Stimulated activated naive CD8-positive, alpha-beta T cell treated with anti-CD3 and anti-CD28 coated beads, Interleukin-15, amount 100 ng/mL, for 72 hours (primary cell): Measurements from ENCODE around the gene TEF.

Source experiments
- ATAC-seq: fragments of 150-1000 bp; cut with Tn5 transposase; 2 replicates; pipeline ENCODE4 v1.10.0; 2021; ENCODE audit warnings: mild to moderate bottlenecking, moderate library complexity
- DNase-seq, 2 donors: peaks; one replicate each; pipeline ENCODE4 v3.0.0; 2021 to 2022
- H3K27ac Mint-ChIP-seq, 2 donors: one replicate each; pipeline ENCODE4 v1.8.0; 2022; ENCODE audit warnings: mild to moderate bottlenecking in 2 of 2, mixed read lengths in 2 of 2, moderate library complexity in 2 of 2
- H3K27me3 Mint-ChIP-seq: one replicate; pipeline ENCODE4 v1.8.0; 2022; ENCODE audit warnings: mixed read lengths
- H3K4me1 Mint-ChIP-seq: one replicate; pipeline ENCODE4 v1.8.0; 2022; ENCODE audit warnings: mild to moderate bottlenecking, mixed read lengths
- H3K4me3 Mint-ChIP-seq, 2 donors: one replicate each; pipeline ENCODE4 v1.8.0; 2022; ENCODE audit warnings: mild to moderate bottlenecking in 2 of 2, mixed read lengths in 2 of 2, moderate library complexity in 1 of 2
- H3K9me3 Mint-ChIP-seq, 2 donors: one replicate each; pipeline ENCODE4 v1.8.0; 2022; ENCODE audit warnings: mixed read lengths in 2 of 2

Gene TEF

GRCh38 chr22:41364955-41365354 is 16.8 kb upstream of the TEF start:
- H3K9me3 Mint-ChIP-seq = no peaks in the 10 kb centered on the region
- no peak for ATAC-seq
- no peak overlapping the region for H3K27ac Mint-ChIP-seq
- H3K27me3 Mint-ChIP-seq = peaks cover 16% of the 10 kb centered on the region
- H3K4me3 Mint-ChIP-seq = no peak overlapping the region
- DNase-seq = no peak
- peaks cover 12% of the 10 kb centered on the region for H3K4me1 Mint-ChIP-seq

GRCh38 chr22:41365425-41365824 is 16.3 kb upstream of the TEF start:
- Mint-ChIP-seq H3K4me3 (no peak overlapping the region), H3K9me3 (no peaks in the 10 kb centered on the region), H3K27me3 (peaks cover 16% of the 10 kb centered on the region), H3K4me1 (peaks cover 12% of the 10 kb centered on the region), H3K27ac (no peak overlapping the region)
- ATAC-seq = no peak
- DNase-seq = no peak

- no peaks in the 10 kb centered on the region for H3K9me3 Mint-ChIP-seq
- H3K27me3 Mint-ChIP-seq = peaks cover 16% of the 10 kb centered on the region
- no peak overlapping the region for H3K4me3 Mint-ChIP-seq
- ATAC-seq (peak; percentile 33), DNase-seq (no peak)
- peaks cover 12% of the 10 kb centered on the region for H3K4me1 Mint-ChIP-seq
- no peak overlapping the region for H3K27ac Mint-ChIP-seq
These were observed 15.3 kb upstream of the TEF start for GRCh38 chr22:41366323-41367029.

DNA sequence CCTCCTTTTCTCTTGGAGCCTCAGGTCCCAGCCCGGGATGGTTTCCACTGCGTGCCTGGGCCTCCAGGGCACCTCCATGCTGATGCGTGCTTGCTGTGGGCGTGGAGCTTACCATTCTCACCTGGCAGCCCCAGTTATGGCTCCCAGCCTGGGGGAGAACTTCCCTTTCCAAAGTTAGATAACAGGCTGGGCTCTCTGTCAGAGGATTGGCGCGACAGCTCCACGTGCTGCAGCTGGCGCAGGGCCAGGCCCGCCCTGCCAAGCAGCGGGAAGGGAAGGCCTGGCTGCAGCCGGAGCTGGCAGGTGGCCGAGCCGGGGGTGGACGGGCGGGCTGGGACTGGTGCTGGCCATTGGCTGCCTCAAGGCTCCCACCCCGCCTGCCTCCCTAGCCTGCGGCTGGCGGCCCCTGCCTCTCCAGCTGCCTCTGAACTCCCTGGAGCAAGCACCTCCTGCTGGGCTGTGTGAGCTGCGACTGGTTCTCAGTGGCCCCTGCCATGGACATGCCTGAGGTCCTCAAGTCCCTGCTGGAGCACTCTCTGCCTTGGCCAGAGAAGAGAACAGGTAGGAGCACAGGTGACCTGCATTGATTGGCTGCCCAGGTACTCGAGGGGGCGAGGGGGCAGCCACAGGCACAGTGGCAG is 14.6 kb upstream of the TEF start:
- peaks cover 12% of the 10 kb centered on the region for H3K4me1 Mint-ChIP-seq
- no peak overlapping the region for H3K4me3 Mint-ChIP-seq
- no peak overlapping the region for H3K27ac Mint-ChIP-seq
- DNase-seq (peak in 1 of 2 donors; percentile 6), ATAC-seq (peak; percentile 50)
- peaks cover 16% of the 10 kb centered on the region for H3K27me3 Mint-ChIP-seq
- H3K9me3 Mint-ChIP-seq = no peaks in the 10 kb centered on the region

- ATAC-seq (peak; percentile 17), DNase-seq (no peak)
- peaks cover 16% of the 10 kb centered on the region for H3K27me3 Mint-ChIP-seq
- peaks cover 12% of the 10 kb centered on the region for H3K4me1 Mint-ChIP-seq
- no peaks in the 10 kb centered on the region for H3K9me3 Mint-ChIP-seq
- no peak overlapping the region for H3K27ac Mint-ChIP-seq
- H3K4me3 Mint-ChIP-seq = no peak overlapping the region
These were observed 13.8 kb upstream of the TEF start for GRCh38 chr22:41367680-41368542.

- Mint-ChIP-seq H3K27me3 (peaks cover 16% of the 10 kb centered on the region), H3K27ac (no peak overlapping the region), H3K4me1 (peaks cover 12% of the 10 kb centered on the region), H3K4me3 (no peak overlapping the region), H3K9me3 (no peaks in the 10 kb centered on the region)
- no peak for DNase-seq
- no peak for ATAC-seq
These were observed 13.0 kb upstream of the TEF start for GRCh38 chr22:41368543-41369423.

- ATAC-seq (no peak), DNase-seq (no peak)
- Mint-ChIP-seq H3K4me1 (peaks cover 13% of the 10 kb centered on the region), H3K9me3 (no peaks in the 10 kb centered on the region), H3K27me3 (peaks cover 16% of the 10 kb centered on the region), H3K27ac (no peak overlapping the region), H3K4me3 (no peak overlapping the region)
These were observed 12.4 kb upstream of the TEF start for GRCh38 chr22:41369424-41369745.

GRCh38 chr22:41369837-41370236 is 11.9 kb upstream of the TEF start:
- DNase-seq (no peak), ATAC-seq (no peak)
- H3K4me3 Mint-ChIP-seq = no peak overlapping the region
- peaks cover 16% of the 10 kb centered on the region for H3K27me3 Mint-ChIP-seq
- H3K27ac Mint-ChIP-seq = no peak overlapping the region
- no peaks in the 10 kb centered on the region for H3K9me3 Mint-ChIP-seq
- peaks cover 17% of the 10 kb centered on the region for H3K4me1 Mint-ChIP-seq

DNA sequence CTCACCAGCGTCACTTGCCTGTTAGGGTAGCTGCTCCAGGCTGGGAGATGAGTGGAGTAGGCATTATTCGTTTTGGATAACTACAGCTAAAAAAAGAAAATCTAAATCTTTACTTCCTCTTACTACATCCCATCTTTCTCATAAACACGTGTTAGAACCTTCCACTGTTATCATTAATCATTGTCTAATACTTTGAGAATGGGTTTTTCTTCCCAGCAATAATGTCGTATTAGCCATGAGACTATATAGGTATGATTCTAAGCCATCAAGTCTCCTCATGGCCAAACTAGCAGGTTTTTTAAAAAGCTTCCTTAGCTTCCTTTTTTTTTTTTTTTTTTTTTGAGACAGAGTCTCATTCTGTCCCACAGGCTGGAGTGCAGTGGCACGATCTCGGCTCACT is 3.9 kb upstream of the TEF start:
- Mint-ChIP-seq H3K4me1 (peaks cover 21% of the 10 kb centered on the region), H3K4me3 (no peak overlapping the region), H3K27ac (no peak overlapping the region), H3K27me3 (no peaks in the 10 kb centered on the region), H3K9me3 (no peaks in the 10 kb centered on the region)
- no peak for ATAC-seq
- DNase-seq = no peak

- H3K4me3 Mint-ChIP-seq = peak overlapping the region; percentile 91 to 92
- H3K27ac Mint-ChIP-seq = peak overlapping the region; percentile 80 to 99
- peaks cover 20% of the 10 kb centered on the region for H3K4me1 Mint-ChIP-seq
- DNase-seq (no peak), ATAC-seq (peak; percentile 22)
- H3K9me3 Mint-ChIP-seq = no peaks in the 10 kb centered on the region
- no peaks in the 10 kb centered on the region for H3K27me3 Mint-ChIP-seq
These were observed 781 bp upstream of the TEF start for GRCh38 chr22:41380993-41381328.

DNA sequence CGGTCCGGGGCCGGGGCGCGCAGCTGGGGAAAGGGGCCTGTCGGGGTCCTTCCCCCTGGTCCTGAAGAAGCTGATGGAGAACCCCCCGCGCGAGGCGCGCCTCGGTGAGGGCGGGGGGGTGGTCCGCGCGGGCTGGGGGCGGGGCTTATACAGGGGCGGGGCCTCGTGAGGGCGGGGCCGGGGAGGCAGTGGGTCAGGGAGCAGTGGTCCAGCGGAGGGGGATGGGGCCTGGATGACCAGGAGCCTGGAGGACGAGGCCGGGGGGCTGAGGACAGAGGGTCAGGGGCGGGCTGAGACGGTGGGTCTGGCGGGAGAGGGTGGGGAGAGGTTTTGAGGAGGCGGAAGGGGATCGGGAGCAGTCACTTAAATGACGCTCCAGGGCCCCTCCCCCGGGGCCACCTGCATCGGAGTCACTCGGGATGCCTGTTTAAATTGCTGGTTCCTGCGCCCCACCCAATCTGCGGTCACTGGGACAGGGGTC is 396 bp downstream of the TEF start:
- ATAC-seq (peak; percentile 44), DNase-seq (peak in 1 of 2 donors; percentile 70)
- Mint-ChIP-seq H3K27me3 (no peaks in the 10 kb centered on the region), H3K4me3 (peak overlapping the region; percentile 91 to 92), H3K9me3 (no peaks in the 10 kb centered on the region), H3K4me1 (peaks cover 20% of the 10 kb centered on the region), H3K27ac (peak overlapping the region; percentile 89 to 93)

GRCh38 chr22:41382610-41383009 is 868 bp downstream of the TEF start:
- DNase-seq = no peak
- H3K9me3 Mint-ChIP-seq = no peaks in the 10 kb centered on the region
- H3K27ac Mint-ChIP-seq = peak overlapping the region; percentile 89 to 93
- H3K27me3 Mint-ChIP-seq = no peaks in the 10 kb centered on the region
- peak overlapping the region; percentile 91 to 92 for H3K4me3 Mint-ChIP-seq
- no peak for ATAC-seq
- peaks cover 20% of the 10 kb centered on the region for H3K4me1 Mint-ChIP-seq

DNA sequence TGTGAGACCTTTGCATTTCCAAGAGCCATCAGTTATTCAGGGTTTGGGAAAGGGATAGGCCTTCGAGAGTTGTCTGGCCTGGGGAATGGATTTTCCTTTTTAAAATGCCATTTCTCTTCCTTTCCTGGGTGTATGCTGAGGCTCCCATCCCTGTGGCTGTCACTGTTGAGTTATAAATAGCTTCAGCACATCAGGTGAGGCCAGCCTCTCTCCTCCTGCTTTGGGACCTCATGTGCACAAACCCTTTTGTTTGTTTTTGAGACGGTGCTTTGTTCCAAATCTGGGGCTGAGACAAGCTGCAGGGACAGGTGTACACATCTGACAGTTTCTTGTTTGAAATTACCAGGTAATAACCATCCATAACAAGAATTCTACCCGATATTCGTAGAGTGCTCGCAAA is 1.3 kb downstream of the TEF start:
- no peaks in the 10 kb centered on the region for H3K9me3 Mint-ChIP-seq
- H3K27me3 Mint-ChIP-seq = no peaks in the 10 kb centered on the region
- no peak overlapping the region for H3K27ac Mint-ChIP-seq
- ATAC-seq (no peak), DNase-seq (no peak)
- peaks cover 20% of the 10 kb centered on the region for H3K4me1 Mint-ChIP-seq
- peak overlapping the region; percentile 91 to 92 for H3K4me3 Mint-ChIP-seq

GRCh38 chr22:41384128-41384527 is 2.4 kb downstream of the TEF start:
- peaks cover 20% of the 10 kb centered on the region for H3K4me1 Mint-ChIP-seq
- ATAC-seq = no peak
- no peak overlapping the region for H3K27ac Mint-ChIP-seq
- H3K9me3 Mint-ChIP-seq = no peaks in the 10 kb centered on the region
- no peak overlapping the region for H3K4me3 Mint-ChIP-seq
- no peak for DNase-seq
- no peaks in the 10 kb centered on the region for H3K27me3 Mint-ChIP-seq

GRCh38 chr22:41387341-41387740 is 5.6 kb downstream of the TEF start:
- Mint-ChIP-seq H3K27ac (no peak overlapping the region), H3K27me3 (no peaks in the 10 kb centered on the region), H3K4me1 (peaks cover 12% of the 10 kb centered on the region), H3K4me3 (no peak overlapping the region), H3K9me3 (no peaks in the 10 kb centered on the region)
- no peak for ATAC-seq
- DNase-seq = no peak
